Prostate gland (tissue), 2 donors: ENCODE data around the gene CAMTA2. TPM values are rescaled to one million over a fixed set of nuclear protein-coding genes. Genes with fewer than 3 reads are reported as not detected.

Experiments used
- DNase-seq: peaks from one replicate; pipeline ENCODE4 v3.0.0-alpha.2; 2019; ENCODE audit warnings: low spot score
- H3K27ac ChIP-seq, 2 donors: fragments of 200-600 bp; sonication (generic); 2 replicates each; pipeline ENCODE4 v1.5.1; 2017 to 2019
- H3K27me3 ChIP-seq: fragments of 200-600 bp; sonication (generic); replicated peaks from 2 replicates; pipeline ENCODE4 v1.5.1; 2019; ENCODE audit not compliant: insufficient read depth
- H3K36me3 ChIP-seq, 2 donors: fragments of 200-600 bp; sonication (generic); 1 replicate in 1 of 2; 2 replicates in 1 of 2; pipeline versions ENCODE4 v1.5.1 to v1.8.1; 2017 to 2019
- H3K4me1 ChIP-seq: fragments of 200-600 bp; sonication (generic); replicated peaks from 2 replicates; pipeline ENCODE4 v1.5.1; 2019
- H3K4me3 ChIP-seq, 2 donors: fragments of 200-600 bp; sonication (generic); 2 replicates each; pipeline ENCODE4 v1.5.1; 2017 to 2019
- H3K9me3 ChIP-seq: fragments of 200-600 bp; sonication (generic); 2 replicates; pipeline ENCODE4 v1.5.1; 2017
- POLR2A ChIP-seq: fragments of 450-650 bp; IDR thresholded peaks from one replicate; pipeline ENCODE4 v1.6.1; 2016; ENCODE audit warnings: antibody characterized with exemption, mild to moderate bottlenecking
- POLR2AphosphoS5 ChIP-seq: sonication (generic); formaldehyde crosslinking; IDR thresholded peaks from one replicate; pipeline ENCODE4 v1.6.1; 2017; ENCODE audit warnings: antibody characterized with exemption
- WGBS: methylation state at CpG from one replicate; pipeline ENCODE4 v1.1.5; 2018; 5-methylcytosine and 5-hydroxymethylcytosine counted together
- intact Hi-C: fragments of 100-400 bp; cut with DNase I; formaldehyde crosslinking; loops from one replicate; pipeline ENCODE4 v1.14.2; 2022
- total RNA-seq, 2 donors: library from RNA; depleted of rRNA; stranded (reverse); fragments of >200 nt; gene quantifications; one replicate each; pipeline ENCODE4 v1.1.0, GENCODE V29; 2016
- TF ChIP-seq, protein P1 (sequence below), 4 experiments: fragments of 200-600 bp in 2 of 4; fragments of 450-650 bp in 2 of 4; sonication (generic) in 2 of 4; IDR thresholded peaks; 1 replicate in 3 of 4; 2 replicates in 1 of 4; pipeline ENCODE4 v1.5.1; 2016 to 2019; ENCODE audit warnings: antibody characterized with exemption in 4 of 4, mild to moderate bottlenecking in 2 of 4, moderate library complexity in 2 of 4

CAMTA2 gene
- total RNA-seq, 2 donors from 2014 or later: 13.6 to 40.2 TPM

DNA sequence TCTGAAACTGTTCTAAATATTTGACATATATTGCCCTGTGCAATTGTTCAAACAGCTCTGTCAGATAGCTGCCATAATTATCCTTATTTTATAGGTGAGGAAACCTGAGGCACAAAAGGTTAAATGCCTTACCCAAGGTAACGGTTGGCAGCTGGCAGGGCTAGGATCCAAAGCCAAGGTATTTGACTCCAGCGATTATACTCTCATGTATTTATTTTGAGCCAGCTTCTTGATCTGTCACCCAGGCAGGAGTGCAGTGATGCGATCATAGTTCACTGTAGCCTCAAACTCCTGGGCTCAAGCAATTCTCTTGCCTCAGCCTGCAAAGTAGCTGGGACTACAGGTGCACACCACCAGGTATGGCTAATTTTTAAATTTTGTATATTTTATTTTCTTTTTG lies 29.4 kb downstream of the CAMTA2 start:
- 45% methylated on average over 3 of the region's 3 CpGs for WGBS
- no peaks in the 10 kb centered on the region for H3K4me1 ChIP-seq
- no peaks in the 10 kb centered on the region for H3K9me3 ChIP-seq
- H3K27ac ChIP-seq: no peak overlapping the region
- intact Hi-C loops: no loop called here
- peaks cover 0 to 9% of the 10 kb centered on the region in 2 donors for H3K36me3 ChIP-seq
- H3K4me3 ChIP-seq: no peak overlapping the region
- no peak for DNase-seq
- no peaks in the 10 kb centered on the region for H3K27me3 ChIP-seq
- TF ChIP-seq, protein P1, sequence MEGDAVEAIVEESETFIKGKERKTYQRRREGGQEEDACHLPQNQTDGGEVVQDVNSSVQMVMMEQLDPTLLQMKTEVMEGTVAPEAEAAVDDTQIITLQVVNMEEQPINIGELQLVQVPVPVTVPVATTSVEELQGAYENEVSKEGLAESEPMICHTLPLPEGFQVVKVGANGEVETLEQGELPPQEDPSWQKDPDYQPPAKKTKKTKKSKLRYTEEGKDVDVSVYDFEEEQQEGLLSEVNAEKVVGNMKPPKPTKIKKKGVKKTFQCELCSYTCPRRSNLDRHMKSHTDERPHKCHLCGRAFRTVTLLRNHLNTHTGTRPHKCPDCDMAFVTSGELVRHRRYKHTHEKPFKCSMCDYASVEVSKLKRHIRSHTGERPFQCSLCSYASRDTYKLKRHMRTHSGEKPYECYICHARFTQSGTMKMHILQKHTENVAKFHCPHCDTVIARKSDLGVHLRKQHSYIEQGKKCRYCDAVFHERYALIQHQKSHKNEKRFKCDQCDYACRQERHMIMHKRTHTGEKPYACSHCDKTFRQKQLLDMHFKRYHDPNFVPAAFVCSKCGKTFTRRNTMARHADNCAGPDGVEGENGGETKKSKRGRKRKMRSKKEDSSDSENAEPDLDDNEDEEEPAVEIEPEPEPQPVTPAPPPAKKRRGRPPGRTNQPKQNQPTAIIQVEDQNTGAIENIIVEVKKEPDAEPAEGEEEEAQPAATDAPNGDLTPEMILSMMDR (IDR thresholded peaks at IDR 0.05): no peak
- TF ChIP-seq POLR2AphosphoS5 (no peak), POLR2A (no peak)

DNA sequence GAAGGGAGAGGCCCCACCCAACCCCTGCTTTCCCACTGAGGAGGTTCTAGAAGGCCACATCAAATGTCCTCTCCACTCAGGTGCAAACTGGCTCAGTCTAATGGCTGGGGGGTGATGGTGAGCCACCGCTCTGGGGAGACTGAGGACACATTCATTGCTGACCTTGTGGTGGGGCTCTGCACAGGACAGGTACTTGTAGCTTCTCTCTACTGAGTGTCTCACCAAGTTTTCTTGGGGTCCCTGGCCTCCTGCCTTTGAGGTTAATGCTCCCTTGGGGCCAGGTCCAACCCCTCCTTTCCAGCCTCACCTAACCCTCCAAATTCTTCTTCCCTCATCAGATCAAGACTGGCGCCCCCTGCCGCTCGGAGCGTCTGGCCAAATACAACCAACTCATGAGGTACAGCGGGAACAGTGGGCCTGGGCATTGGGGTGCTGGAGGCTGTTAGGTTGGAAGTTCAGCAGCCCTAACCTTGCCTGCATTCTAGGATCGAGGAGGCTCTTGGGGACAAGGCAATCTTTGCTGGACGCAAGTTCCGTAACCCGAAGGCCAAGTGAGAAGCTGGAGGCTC lies 30.9 kb downstream of the CAMTA2 start:
- no peak overlapping the region for H3K4me3 ChIP-seq
- H3K36me3 ChIP-seq: peaks cover 0 to 9% of the 10 kb centered on the region in 2 donors
- H3K9me3 ChIP-seq: no peaks in the 10 kb centered on the region
- DNase-seq: no peak
- 80% methylated on average over 10 of the region's 10 CpGs for WGBS
- H3K27me3 ChIP-seq: no peaks in the 10 kb centered on the region
- H3K4me1 ChIP-seq: no peaks in the 10 kb centered on the region
- no peak overlapping the region for H3K27ac ChIP-seq
- TF ChIP-seq, protein P1 (IDR thresholded peaks at IDR 0.05): no peak
- TF ChIP-seq POLR2AphosphoS5: no peak
- no peak for TF ChIP-seq POLR2A
- intact Hi-C loops: no loop called here

DNA sequence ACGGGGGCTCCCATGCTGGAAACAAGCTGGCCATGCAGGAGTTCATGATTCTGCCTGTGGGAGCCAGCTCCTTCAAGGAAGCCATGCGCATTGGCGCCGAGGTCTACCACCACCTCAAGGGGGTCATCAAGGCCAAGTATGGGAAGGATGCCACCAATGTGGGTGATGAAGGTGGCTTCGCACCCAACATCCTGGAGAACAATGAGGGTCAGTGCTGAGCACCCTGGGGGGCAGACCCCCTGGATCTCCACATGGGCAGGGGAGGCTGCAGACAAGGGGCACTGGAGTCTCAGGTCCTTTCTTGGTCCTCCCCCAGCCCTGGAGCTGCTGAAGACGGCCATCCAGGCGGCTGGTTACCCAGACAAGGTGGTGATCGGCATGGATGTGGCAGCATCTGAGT lies 32.4 kb downstream of the CAMTA2 start:
- Histone ChIP-seq H3K4me1 (no peaks in the 10 kb centered on the region), H3K36me3 (peaks cover 0 to 7% of the 10 kb centered on the region in 2 donors), H3K27ac (no peak overlapping the region), H3K4me3 (no peak overlapping the region), H3K27me3 (no peaks in the 10 kb centered on the region), H3K9me3 (no peaks in the 10 kb centered on the region)
- TF ChIP-seq POLR2A (no peak), POLR2AphosphoS5 (no peak)
- TF ChIP-seq, protein P1 (IDR thresholded peaks at IDR 0.05): no peak
- intact Hi-C loops: no loop called here
- WGBS: 96% methylated on average over 8 of the region's 8 CpGs
- no peak for DNase-seq

DNA sequence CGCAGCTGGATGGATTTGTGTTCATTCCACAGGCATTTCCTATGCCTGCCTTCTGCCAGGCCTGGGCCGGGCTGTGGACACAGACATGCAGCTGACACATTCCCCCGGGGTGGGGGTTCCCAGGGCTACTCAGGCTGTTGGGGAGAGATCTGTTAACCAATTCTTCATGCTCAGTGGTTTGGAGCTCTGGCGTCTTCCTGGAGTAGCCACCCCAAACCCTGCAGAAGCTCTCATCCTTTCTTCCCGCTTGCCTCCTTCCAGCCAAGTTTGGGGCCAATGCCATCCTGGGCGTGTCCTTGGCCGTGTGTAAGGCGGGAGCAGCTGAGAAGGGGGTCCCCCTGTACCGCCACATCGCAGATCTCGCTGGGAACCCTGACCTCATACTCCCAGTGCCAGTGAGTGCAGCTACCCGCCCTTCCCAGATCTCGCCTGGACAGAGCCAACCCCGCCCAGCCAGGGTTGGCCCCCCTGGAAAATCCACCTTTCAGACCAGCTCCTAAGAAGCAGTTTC lies 34.0 kb downstream of the CAMTA2 start:
- Histone ChIP-seq H3K36me3 (no peaks in the 10 kb centered on the region), H3K4me1 (no peaks in the 10 kb centered on the region), H3K27ac (no peak overlapping the region), H3K9me3 (no peaks in the 10 kb centered on the region), H3K27me3 (no peaks in the 10 kb centered on the region), H3K4me3 (no peak overlapping the region)
- TF ChIP-seq, protein P1 (IDR thresholded peaks at IDR 0.05): no peak
- TF ChIP-seq POLR2AphosphoS5 (no peak), POLR2A (no peak)
- no peak for DNase-seq
- intact Hi-C loops: no loop called here
- 62% methylated on average over 12 of the region's 14 CpGs for WGBS

DNA sequence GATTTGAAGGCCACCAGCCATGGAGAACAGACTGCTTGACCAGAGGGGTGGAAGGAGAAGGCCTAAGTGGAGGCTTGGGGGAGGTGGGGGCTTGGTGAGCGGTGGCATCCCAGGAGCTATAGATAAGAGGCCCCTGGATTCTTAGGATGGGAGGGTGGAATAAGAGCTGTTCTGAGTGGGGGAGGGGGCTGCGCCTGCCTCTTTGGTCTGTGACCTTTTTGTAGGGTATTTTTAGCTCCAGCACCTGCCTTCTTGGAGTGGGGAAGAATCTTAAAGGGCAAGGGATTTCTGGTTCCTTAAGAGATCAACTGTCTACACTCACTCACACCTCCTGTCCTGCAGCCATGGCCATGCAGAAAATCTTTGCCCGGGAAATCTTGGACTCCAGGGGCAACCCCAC lies 36.0 kb downstream of the CAMTA2 start:
- peaks cover 3% of the 10 kb centered on the region for H3K4me1 ChIP-seq
- H3K27me3 ChIP-seq: no peaks in the 10 kb centered on the region
- H3K36me3 ChIP-seq: no peaks in the 10 kb centered on the region
- H3K9me3 ChIP-seq: no peaks in the 10 kb centered on the region
- TF ChIP-seq POLR2AphosphoS5 (no peak), POLR2A (no peak)
- TF ChIP-seq, protein P1 (IDR thresholded peaks at IDR 0.05): no peak
- no peak for DNase-seq
- no peak overlapping the region for H3K27ac ChIP-seq
- intact Hi-C loops: no loop called here
- WGBS: 84% methylated on average over 3 of the region's 3 CpGs
- H3K4me3 ChIP-seq: no peak overlapping the region
